Esophagus squamous epithelium (tissue), 4 donors: ENCODE data around the gene OPCML.

Source experiments
- CTCF ChIP-seq, 6 experiments: fragments of 450-650 bp in 4 of 6; fragments of 200-600 bp in 2 of 6; sonication (generic) in 2 of 6; IDR thresholded peaks; one replicate each; pipeline ENCODE4 v1.5.1; 2016 to 2019; ENCODE audit warnings: antibody characterized with exemption in 6 of 6, mild to moderate bottlenecking in 4 of 6, moderate library complexity in 4 of 6
- POLR2A ChIP-seq, 4 donors: fragments of 450-650 bp; IDR thresholded peaks; one replicate each; pipeline ENCODE4 v1.6.1; 2017; ENCODE audit warnings: antibody characterized with exemption in 4 of 4, mild to moderate bottlenecking in 4 of 4, moderate library complexity in 3 of 4

- TF ChIP-seq CTCF (IDR thresholded peaks at IDR 0.05): no peak
- TF ChIP-seq POLR2A (IDR thresholded peaks at IDR 0.05): no peak
Observed at GRCh38 chr11:132898021-132898420, 634.3 kb downstream of the OPCML start.
